ENCODE measurements around the gene TGFA.

Gene TGFA

DNA sequence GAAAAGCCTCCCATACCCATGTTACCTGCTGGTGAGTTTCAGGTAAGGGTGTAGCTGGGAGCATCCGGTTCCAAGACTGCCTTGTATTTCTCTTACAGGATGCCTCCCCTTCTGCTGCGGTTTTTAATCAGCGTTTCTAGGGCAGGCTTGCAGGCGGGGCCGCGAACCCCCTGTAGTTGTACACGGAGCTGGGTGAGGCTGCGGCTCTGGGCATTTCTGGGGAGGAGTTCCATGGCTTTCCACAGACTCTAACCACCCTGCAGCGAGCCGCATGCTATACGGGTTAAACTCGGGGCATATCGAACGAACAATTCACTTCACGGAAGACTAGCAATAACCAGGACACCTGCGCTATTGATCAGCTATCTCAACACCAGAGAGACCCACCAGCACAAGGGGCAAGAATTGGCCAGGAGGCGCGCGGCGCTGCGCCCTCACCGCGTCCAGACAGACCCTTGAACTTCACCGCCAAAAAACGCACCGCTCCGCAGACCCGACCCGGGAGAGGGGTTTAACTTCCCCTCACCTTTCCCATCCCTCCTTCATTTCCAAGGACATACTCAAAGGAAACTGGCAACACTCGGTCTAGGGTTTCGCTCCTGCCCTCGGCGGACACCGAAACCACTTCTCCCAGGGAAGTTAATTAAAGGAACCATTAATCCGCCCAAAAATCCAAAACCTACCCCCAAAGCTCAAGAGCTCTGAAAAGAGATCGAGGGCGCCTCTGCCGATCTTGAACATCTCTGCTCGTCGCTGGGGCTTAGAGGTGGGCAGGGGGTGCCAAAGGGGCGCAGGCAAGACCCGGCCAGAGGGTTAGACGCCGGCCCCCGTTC lies 909 bp downstream of the TGFA start:
- DNase-seq (ENCODE audit: low read depth) = no peak

DNA sequence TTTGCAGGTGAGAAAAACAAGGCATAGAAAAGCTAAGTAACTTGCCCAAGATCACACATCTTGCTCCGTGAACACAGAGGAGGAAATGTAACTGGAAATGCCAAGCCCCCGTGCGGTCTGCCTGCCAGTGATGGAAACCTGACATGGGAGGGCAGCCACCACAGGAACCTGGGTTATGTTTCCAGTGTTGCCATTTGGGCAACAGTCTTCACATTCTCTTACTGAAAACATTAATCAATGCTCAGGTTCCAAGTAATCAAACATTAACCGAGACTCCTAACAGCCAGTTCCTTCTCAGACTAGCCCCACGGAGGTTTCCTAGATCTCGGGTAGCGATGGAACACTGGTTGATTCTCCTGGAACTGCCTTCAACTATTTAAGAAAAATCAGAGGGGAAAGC lies 2.5 kb downstream of the TGFA start:
- DNase-seq (ENCODE audit: low read depth) = no peak

DNA sequence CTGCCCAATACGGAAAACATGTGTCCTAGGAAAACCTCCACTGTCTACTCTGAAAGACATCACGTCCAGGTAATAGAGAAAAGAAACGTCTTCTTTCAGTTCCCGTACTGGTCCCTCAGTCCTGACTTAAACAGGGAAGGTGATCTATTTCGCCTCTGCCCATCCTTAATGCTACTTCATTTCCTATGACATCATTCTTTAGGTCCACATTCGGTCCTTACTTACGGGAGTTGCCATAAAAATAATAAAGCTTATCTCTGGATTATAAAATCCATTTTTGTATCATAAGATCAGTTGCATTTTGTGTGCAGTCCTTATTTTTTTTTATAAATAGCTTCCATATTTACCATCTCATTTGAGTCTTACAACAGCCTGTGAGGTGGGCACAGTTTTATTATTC lies 3.7 kb downstream of the TGFA start:
- no peak for DNase-seq (ENCODE audit: low read depth)

DNA sequence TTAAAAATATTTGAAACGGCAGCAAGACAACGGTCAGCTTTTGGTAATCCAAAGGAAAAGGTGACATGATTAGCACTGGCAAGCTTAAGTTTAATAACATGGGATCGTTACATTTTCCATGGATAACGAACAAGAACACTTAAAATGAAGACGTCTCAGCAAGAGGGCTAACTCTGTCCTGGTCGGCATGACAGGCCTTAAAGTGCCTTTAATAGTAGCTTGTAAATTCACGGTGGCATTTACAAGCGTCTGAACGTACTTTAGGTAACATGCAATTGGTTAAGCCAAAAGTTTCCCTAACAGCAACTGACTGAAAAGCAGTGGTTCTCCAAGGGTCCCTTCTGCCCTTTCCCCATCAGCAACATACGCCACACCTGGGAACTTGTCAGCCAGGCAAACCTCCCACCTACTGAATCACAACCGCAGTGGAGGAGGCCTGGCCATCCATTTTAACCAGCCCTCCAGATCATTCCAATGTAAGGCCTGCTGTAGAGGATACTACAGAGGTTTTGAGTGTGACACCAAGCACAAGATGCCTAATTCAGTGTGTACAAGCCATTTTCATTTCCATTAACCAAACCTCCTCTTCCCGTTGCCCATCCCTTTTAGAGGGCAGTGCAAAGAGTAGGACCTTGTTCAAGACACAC lies 4.4 kb downstream of the TGFA start:
- DNase-seq (ENCODE audit: low read depth) = no peak

DNA sequence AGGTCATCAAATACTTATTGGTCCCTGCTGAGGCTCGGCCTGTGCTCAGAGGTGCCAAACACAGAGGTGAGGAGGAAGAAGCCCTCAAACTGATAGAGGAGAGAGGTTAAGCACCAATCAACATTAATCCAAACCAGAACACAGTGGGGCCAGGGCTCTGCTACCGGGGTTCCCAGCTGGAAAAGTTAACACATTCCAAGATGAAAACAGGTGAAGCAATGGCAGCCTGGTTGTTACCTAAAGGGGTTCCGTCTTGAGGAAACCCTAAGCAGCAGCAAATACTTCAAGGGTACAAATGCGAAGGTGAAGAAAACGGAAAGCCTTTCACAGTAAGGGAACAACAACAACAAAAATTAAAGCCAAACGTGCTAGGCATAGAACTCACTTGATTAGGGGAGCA lies 5.4 kb downstream of the TGFA start:
- DNase-seq (ENCODE audit: low read depth) = no peak

DNA sequence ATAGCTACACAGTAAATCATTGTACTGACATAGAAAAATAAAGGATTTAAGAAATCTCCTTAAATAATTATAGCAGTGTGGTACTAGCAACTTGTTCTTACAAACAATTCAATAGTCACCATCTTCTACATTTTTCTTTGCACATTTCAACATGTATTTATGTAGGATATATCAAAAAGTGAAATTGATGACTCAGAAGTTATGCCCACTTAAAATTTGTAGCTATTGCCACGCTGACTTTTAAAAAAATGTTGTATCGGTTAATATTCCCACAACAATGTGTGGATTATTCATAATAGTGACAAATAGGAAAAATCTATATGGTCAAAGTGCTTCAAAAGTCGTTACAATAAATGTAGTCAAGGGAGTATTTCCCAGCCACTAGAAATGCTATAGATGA lies 6.7 kb downstream of the TGFA start:
- no peak for DNase-seq (ENCODE audit: low read depth)

DNA sequence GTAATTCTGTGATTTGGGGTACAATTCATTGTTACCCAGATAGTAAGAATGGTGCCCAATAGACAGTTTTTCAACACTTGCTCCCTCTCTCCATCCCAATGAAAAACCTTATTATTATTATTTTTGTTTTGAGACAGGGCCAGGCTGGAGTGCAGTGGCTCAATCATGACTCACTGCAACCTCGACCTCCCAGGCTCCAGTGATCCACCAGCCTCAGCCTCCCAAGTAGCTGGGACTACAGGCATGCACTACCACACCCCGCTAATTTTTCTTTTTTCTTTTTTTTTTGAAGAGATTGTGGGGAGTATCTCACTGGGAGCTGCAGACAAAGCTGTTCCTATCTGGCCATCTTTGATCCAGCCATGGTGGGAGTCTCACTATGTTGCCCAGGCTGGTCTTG lies 7.2 kb downstream of the TGFA start:
- no peak for DNase-seq (ENCODE audit: low read depth)

DNA sequence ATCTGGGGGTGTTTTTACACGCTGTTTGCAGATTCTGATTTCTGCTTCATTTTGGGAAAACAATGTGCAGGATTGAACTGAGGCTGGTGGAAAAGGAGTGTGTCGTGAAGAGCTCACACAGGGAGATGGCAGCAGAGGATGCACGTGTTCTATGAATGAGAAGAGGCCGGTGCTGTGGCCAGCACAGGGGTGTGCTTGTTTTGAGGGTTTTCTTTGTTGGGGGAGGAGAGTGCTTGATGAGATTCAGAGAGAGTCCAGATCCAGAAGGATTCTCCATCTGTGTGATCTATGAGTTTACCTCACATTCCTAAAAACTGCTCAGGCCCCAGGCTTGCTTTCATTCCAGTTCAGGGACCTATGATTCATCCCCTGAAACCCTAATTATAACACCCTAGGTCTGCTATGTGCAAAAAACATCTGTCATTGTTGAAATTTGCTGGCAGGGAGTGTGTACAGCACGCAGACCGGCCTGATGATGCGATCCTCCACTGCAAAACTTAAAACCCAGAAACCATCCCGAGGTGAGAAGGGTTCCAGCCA lies 12.1 kb downstream of the TGFA start:
- DNase-seq (ENCODE audit: low read depth) = no peak

DNA sequence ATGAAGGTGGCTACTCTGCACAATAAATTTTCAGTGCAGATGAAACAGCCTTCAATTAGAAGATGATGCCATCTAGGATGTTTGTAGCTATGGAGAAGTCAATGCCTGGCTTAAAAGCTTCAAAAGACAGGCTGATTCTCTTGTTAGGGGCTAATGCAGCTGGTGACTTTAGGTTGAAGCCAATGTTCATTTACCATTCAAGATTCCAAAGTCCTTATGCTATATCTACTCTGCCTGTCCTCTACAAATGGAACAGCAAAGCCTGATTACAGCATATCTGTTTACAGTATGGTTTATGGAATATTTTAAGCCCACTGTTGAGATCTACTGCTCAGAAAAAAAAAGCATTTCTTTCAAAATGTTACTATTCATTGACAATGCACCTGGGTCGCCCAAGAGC lies 15.8 kb downstream of the TGFA start:
- no peak for DNase-seq (ENCODE audit: low read depth)

DNA sequence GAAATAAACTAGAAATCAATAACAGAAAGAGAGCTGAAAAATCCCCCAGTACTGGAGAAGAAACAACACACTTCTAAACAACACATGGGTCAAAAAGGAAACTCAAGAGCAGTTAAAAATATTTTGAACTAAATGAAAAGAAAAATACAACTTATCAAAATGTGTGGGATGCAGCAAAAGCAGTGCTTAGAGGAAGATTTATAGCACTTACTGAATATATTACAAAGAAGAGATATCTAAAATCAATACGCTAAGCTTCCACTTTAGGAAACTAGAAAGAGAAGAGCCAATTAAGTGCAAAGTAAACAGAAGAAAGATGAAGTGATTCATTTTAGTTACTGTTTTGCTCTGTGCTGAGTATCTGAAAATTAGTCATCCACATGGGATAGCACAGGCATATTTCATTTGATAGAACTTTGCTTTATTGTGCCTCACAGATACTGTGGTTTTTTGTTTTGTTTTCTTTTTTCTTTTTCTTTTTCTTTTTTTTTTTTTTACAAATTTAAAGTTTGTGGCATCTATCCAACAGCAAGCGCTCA lies 17.0 kb downstream of the TGFA start:
- DNase-seq (ENCODE audit: low read depth) = no peak

DNA sequence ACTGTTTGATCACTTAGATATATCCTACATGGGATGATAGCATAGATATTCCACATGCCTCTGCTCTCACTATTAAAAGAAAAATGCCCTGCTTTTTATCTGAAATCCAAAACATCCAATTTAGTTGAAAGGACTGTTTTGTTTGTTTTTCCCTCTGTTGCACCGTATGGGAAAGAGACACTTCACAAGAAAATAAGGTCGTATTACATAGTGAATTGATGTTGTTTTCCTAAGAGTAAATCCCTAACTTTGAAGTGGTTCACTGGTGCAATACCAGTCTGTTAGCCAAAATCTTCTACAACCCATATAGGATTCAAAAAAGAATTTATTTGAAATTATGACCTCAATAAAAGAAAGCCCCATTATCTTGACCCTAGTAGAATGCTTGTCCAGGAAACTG lies 18.1 kb downstream of the TGFA start:
- DNase-seq (ENCODE audit: low read depth) = no peak

DNA sequence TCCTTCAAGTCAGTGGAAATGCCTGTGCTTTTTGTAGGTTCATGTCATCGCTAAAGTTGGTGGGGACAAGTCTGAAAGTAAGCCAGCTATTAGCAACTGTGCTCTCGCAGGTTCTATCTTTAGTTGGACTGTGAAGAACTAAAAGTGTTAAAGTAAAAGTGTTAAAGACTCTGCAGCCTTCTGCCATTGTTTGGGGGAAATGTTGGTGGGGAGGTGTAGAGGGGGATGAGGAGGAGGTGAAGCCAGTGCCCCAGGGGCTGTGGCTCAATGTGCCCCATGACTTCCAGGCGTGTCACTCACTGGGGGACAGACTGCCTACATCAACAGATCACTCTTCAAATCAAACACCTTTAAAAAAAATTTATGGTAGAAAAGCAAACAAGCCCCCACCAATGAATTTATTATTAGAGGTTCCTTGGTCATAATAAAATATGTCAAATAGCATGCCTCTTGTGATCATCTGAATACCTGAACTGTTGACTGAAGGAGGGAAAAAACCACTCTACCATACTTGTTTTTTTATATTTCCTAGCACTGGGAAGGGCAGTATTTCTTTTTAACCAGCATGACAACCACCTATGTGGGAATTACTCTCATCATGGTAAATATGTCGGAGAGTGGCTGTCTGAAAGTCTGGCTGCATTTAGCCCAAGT lies 19.3 kb downstream of the TGFA start:
- DNase-seq (ENCODE audit: low read depth) = no peak

DNA sequence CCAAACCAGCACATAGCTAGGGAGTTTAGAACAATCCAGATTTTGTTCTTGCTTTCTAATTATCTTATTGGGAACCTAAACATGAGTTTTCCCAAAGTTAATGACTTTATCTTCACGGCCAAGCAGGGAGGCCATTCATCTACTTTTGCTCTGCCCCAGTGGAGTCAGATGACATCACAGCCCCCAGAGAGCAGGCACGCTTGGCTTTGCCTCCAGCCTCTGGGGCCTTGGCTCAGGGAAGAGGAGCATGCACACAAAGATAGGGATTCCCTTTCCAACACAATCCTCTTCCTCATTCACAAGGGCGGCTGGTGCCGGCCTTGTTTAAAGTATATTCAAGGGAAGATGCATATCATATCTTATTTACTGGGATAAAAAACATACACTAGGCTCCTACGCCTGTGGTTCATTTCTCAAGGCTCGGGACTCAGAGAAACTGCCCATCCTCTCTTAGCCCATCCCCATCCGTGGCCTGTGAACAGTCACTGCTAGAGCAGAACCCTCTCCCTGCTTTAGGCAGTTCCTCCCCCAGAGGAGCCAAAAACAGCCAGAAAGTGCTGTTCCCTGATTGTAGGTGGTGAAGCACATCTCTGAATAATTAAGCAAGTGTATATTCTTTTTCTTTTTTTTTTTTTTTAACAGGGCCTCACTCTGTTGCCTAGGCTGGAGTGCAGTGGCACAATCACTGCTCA lies 21.2 kb downstream of the TGFA start:
- DNase-seq (ENCODE audit: low read depth) = no peak

DNA sequence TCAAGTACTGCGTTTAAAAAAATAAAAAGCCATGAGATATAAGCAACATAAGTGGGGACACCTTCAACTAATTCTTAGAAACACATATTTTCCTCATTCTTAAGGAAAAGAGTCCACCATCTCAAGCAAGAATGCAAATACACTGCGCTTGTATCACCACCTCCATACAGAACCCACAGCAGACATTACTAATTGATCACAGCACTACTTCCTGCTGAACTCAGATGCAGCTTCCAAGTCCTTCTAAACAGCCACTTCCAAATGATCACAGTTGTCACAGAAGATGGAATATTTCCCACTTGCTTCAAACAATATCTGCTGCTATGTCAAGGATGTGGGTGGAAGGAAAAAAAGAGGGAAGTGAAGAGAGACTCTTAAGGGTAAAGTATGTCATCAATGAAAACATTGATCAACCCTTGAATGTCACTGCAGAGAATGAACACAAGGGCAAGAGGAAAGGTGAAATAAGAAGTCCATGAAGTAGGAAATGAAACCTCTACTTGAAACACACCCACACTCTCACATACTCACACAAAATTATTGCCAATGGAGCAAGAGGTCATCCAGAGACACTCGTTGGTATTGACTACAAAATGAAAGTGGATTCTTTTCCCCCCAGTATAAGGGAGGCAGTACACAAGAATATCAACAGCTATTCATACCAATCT lies 22.1 kb downstream of the TGFA start:
- no peak for DNase-seq (ENCODE audit: low read depth)

DNA sequence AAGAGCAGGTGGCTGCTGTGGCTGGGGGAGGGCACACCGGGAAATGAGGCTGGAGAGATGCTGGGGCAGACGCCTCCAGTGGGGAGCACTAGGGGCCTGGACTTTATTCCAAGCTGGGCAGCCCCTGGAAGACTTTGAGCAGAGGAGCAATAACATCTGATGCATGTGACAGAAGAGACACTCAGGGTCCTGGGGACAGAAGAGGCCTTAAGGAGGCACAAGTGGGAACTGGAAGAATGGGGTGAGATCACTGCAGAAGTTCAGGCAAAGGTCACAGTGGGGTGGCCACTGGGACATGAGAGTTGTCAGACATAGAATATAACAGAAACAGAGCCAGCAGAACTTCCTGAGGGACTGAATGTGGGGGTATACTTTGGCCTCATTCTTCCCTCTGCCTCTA lies 24.0 kb downstream of the TGFA start:
- no peak for DNase-seq (ENCODE audit: low read depth)

DNA sequence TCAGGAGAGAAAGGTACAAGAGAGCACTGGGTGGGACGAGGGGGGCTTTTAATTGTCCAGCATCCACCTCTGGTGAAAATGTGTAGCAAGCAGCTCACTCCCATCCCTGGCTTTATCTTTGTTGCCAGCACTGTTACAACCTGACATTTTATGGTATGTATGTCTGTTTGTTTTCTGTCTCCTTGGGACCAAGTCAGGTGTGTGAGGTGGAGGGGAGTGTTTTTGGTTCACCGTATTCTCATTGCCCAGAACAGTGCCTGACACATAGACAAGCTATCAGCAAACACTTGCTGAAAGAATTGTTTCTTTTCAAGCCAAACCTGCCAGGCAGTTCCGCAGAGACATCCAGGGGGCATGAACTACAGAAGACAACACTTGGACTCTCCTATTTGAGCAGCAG lies 24.7 kb downstream of the TGFA start:
- no peak for DNase-seq (ENCODE audit: low read depth)

DNA sequence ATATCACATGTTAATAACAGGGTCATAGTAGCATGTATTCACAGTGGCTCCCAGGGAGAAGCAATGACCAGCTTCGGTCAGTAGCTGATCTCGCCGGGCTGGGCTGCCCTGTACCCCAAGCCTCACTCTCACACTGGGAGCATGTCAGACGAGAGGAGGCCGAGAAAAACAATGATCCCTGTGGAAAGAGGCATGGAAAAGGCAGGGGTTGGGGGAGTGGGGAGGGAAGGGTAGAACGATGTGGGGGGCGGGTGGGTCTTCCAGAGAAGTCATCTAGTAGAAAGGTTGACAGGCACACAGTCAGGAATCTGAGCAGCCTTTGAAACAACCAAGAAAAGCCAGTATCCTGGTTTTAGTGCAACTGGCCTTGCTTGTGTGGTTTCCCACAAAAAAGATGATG lies 25.4 kb downstream of the TGFA start:
- no peak for DNase-seq (ENCODE audit: low read depth)

DNA sequence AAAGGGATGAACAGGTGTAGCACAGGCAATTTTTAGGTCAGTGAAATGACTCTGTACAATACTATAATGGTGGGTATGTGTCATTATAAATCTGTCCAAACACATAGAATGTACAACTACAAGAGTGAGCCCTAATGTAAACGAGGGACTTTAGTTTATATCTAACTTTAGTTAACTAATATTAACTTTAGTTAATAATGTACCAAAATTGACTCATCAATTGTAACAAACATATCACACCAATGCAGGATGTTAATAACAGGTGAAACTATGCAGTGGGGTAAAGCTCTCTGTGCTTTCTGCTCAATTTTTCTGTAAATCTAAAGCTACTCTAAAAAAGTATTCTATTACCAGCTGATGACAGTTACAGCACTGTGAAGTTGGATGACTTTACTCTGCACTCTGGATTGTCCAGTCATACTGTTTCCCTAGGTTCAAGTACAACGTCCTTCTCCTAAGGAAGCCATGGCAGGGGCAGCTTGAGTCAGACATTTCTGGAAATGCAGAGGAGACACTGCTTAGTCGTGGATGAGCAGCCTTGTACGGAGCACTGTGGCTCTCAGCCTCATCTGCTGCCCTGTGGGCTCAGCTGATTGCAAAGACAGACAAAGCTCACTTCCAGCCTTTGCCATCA lies 26.1 kb downstream of the TGFA start:
- DNase-seq (ENCODE audit: low read depth) = no peak

DNA sequence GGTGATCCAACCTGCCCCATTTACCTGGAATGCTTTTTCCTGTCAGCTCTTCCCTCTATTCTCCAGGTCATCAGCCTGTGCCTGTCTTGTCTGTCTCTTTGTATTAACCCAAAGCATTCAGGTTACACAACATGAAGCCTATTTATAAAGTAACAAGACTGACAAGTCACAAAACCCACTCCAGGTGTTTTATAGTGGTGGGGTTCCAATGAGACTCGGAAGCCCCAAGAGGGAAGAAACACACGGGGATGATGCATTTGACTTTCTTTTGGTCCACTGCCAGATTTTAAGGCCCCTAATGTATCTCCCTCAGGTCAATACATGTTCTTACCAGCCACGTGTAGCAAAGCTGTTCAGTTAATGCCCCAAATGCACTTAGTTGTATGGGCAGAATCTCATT lies 27.5 kb downstream of the TGFA start:
- DNase-seq (ENCODE audit: low read depth) = no peak

DNA sequence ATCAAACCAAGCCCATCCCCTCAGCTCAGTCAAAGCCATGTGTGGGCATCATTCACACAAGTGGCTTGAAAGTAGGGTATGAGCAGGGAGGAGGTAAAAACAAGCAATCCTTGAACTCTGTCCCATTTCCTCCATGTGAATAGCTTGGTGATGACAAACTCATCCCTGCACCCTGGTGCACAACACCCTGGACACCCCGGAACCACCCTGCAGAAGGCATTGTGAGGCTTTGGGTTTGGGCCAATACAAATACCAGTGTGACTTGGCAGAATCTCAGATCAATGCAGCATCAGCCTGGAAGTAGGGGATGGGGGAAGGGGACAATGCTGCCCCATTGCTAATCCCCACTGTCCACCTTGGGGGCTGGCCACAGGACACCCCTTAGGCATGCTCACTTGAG lies 28.6 kb downstream of the TGFA start:
- no peak for DNase-seq (ENCODE audit: low read depth)

Data from stimulated activated CD8-positive, alpha-beta memory T cell treated with anti-CD3 and anti-CD28 coated beads, Interleukin-15, amount 100 ng/mL, for 1 hour (primary cell).